OCI-M1 (cell line): ENCODE measurements around the gene HMG20A.

Source experiments
- DNase-seq: peaks from one replicate; lab custom pipeline; 2025; lab: John Stamatoyannopoulos, UW

Gene HMG20A

DNA sequence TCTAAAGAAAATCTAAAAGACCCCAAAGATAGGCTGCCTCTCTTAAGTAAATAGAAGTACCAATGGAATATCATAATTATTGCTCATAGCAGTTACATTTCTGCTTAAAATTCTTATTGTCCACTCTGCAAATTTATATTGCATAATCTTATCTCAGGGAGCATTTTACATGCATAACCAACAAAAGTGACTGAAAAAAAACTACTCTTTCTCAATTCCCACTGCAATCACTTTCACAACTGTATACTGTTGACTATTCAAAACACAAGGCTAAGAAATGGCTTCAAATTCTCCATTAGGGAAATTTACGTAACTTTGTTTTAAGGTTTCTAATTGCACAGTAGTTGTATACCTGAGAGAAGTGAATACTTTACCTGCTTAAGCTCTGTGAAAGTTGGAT, 56.3 kb downstream of the HMG20A start:
- DNase-seq = no peak

DNA sequence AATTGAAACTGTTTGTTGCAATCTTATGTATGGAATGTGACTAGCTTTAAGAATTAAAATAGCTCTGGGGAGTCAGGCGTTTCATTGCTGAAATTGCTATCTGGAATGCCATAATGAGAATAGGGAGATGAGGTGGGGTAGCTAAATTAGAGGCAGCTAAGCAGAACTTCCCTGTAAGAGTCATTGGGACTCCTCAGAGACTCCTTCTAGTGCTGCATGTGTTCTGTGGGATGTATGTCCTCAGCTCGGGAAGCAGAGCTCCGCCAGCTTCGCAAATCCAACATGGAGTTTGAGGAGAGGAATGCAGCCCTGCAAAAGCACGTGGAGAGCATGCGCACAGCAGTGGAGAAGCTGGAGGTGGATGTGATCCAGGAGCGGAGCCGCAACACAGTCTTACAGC, 57.4 kb downstream of the HMG20A start:
- no peak for DNase-seq

DNA sequence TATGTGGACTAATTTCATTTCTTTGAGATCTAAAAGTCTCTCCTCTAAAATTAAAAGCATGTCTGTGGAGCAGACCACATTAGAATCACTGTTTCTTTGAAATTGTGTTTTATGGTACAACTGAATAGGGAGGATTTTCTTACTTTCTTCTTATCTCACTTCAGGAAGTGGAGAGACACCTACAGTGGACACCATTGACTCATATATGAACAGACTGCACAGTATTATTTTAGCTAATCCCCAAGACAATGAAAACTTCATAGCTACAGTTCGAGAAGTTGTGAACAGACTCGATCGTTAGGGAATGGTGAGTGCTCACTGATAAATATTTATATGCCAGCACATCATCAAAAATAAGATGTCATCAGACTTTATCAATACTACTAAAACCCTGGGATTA, 58.3 kb downstream of the HMG20A start:
- DNase-seq = no peak

DNA sequence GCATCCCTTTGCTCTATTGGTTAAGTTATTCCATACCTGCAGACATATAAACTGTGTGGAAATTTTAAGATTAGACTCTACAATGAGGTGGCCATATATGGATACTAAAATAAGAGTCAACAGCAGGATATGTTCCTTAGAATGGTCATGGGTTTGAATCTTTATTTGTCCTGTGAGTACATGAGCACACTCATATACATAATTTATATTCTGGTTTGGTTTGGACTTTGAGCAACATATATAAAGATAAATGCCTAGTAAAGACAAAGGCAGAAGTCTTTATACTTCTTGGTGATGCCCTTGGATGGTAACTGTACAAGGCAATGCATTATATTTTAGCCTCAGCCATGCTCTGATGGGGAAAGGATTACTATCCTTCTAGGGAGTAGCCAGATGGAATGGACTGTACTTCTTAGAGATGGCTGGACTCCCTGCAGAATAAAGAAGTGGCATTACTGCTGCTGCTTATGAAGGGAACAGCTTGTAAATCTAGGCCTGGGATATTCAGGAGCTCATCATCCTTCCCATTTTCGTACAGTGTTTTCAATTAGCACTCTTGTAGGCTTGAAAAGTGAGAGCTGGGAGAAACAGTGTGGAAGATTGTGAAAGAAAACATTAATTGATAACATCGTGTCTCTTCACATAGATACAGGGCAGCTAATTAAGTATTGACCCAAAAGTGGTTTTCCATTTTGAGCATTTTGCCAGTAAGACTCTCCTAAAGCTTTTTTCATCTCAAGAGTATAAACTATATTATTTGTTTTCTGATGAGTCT, 60.4 kb downstream of the HMG20A start:
- no peak for DNase-seq

GRCh38 chr15:77481670-77482069, 61.0 kb downstream of the HMG20A start:
- no peak for DNase-seq

GRCh38 chr15:77482570-77482969, 61.9 kb downstream of the HMG20A start:
- DNase-seq = no peak

- DNase-seq = no peak
Measured at GRCh38 chr15:77483425-77484140, 62.9 kb downstream of the HMG20A start.

- DNase-seq = no peak
Measured at GRCh38 chr15:77484994-77485393, 64.3 kb downstream of the HMG20A start.

DNA sequence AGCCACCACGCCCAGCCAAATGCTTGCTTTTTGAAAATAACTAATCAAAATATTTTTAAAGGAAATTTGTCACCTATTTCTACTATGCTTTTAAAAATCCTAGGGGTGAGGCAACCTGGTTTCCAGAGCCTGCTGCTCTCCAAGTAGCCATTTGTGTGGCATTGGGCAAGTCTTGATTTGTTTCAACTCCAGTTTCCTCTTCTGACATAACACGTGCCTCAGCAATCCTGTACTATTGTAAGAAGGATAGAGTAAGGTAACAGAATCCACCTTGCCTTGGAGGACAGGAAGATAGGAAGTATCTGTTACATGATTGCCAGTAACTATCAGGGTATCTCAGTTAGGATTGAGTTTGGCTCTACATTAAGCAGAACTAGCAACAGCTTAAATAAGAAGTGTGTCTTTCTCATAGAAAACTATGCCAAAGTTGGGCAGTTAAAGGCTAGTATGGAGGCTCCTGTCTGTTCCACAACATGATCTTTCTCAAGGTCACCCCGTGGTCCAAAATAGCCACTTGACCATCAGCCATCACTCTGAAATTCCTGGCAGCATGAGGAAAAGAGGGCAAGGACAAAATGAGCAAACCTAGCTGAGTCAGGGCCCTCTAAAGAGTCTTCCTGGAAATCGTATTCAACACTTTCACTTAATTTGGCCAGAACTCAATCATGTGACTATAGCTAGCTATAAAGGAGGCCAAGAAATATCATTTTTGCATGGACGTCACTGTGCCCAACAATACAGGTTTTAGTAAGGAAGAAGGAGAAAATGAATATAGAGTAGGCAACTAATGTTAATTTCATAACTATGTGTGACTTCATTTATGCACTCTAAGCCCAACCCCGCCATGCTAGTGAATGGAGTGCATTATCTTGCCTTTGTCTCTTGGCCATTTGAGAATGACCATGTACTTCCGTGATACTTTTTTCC, 66.1 kb downstream of the HMG20A start:
- DNase-seq = no peak

- DNase-seq = no peak
Measured at GRCh38 chr15:77487469-77487842, 66.8 kb downstream of the HMG20A start.

DNA sequence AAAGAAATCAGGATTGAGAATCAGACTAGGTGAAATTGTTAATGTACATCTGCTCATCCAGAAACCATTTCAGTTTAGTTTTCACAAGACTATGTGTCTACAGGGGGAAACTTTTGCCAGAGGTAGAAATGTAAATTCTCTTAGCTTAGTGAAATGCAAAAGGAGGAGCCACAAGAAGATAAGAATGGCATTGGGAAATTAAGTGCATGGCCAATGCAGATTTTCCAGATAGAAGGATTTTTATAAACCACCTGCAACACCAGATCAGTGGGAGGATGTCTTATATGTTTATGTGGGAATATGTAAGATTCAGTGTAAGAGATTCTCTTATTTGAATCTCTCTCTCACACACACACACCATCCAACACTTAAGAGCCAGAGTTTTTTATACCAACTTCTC, 67.2 kb downstream of the HMG20A start:
- no peak for DNase-seq

GRCh38 chr15:77489647-77490046, 69.0 kb downstream of the HMG20A start:
- DNase-seq = no peak

DNA sequence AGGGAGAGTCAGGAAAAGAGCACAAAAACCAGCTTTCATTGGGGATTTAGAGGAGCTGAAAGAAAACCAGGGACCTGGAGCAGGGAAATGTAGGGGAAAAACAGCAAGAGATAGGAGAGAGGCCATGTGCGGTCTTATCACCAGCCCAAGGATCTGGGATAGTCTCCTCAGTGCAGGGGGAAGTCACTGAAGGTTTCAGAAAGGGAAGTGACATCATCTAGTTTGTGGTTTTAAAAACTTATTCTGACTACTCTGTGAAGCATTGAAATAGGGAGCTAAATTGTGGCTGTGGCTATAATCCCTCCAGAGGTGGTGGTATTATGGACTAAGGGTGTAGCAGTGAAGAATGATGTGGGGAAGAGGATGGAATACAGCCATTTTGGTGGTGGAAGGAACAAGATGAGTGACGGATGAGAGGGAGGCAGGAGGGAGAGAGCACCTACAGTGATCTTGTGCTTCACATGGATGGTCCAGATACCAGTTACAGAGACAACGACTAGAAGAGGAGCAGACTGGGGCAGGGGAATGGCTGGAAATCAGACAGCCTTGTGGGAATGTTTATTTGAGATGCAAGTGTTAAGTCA, 72.7 kb downstream of the HMG20A start:
- peak; percentile 87 for DNase-seq

GRCh38 chr15:77494073-77494867, 73.6 kb downstream of the HMG20A start:
- no peak for DNase-seq

DNA sequence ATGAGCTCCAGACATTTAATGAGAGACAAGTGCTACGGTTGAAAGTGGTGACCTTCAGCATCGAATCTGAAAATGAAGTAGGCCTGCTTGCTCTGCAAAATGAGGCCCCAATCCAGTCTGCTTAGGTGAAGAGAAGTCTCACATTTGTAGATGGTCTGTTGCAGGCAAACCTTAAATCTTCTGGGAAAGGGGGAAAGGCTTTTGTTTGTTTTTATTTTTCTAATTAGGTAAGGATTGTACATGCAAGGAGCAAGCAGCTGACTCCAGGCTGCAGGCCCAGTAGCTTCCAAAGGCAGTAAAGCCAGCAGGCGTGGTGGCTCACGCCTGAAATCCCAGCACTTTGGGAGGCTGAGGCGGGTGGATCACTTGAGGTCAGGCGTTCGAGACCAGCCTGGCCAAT, 74.3 kb downstream of the HMG20A start:
- no peak for DNase-seq

DNA sequence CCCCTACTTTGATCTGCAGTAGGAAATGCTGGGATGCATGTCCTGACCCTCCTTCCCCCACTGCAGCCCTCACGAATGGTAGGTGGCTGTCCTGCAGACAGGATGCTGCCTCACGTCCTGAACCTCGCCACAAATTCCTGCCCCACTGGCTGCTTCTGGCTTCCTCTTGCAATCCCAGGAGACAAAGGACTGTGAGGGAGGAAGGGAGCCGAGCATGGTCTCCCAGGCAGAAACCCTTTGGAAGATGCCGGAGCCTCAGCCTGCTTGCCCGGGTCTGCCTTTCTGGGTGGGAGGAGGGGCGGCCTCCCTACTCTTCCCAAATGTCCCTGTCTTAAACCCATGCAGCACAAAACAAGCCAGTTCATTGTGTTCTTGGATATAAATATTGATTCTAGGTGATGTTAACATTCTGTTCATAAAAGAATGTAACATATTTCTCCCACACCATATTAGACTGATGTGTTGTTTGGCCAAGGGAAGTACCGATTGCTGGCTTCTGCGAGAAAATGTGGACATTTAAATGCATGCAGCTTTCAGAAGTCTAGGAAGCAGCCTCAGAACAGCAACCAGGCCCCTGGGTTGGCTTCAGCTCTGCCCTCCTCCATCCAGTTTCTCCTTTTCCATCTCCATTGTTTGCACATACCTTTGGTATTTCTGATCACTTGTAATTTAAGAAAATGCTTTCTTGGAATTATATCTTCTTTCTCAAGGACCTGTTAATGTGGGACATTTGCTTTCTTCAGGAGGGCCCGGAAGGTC, 75.3 kb downstream of the HMG20A start:
- DNase-seq = no peak

GRCh38 chr15:77496715-77497109, 76.0 kb downstream of the HMG20A start:
- DNase-seq = peak; percentile 85

GRCh38 chr15:77497110-77497737, 76.5 kb downstream of the HMG20A start:
- DNase-seq = no peak

- no peak for DNase-seq
Measured at GRCh38 chr15:77497942-77498361, 77.3 kb downstream of the HMG20A start.
